ENCODE results near the gene GOLGA7B.

GRCh38 chr10:97866524-97867219 is 17.0 kb downstream of the GOLGA7B start:
- TF ChIP-seq CTCF (IDR thresholded peaks at IDR 0.05) (no peak), POLR2A (IDR thresholded peaks at IDR 0.05) (no peak), POLR2AphosphoS5 (IDR thresholded peaks at IDR 0.05) (no peak)

Data from upper lobe of left lung (tissue), 4 donors.